ENCODE data around the gene ISG15.

Gene ISG15

GRCh38 chr1:1013105-1013921, at the start of gene ISG15:
TSS of gene ISG15 (plus strand) at chr1:1013497. CDS start at chr1:1013574, 77 bp downstream.
- peak; percentile 72 to 75 for DNase-seq (ENCODE audit: low read depth in 2 of 2)

- DNase-seq (ENCODE audit: low read depth in 2 of 2), result no peak
Observed at GRCh38 chr1:963746-964525, 49.4 kb upstream of the ISG15 start.

- no peak for DNase-seq (ENCODE audit: low read depth in 2 of 2)
Observed at GRCh38 chr1:964691-965525, 48.4 kb upstream of the ISG15 start.

GRCh38 chr1:965526-966134, 47.7 kb upstream of the ISG15 start:
- no peak for DNase-seq (ENCODE audit: low read depth in 2 of 2)

GRCh38 chr1:966135-966703, 47.1 kb upstream of the ISG15 start, which contains the start of gene PLEKHN1:
TSS of gene PLEKHN1 (plus strand) at chr1:966482. CDS start at chr1:966532, 50 bp downstream.
- no peak for DNase-seq (ENCODE audit: low read depth in 2 of 2)

GRCh38 chr1:966704-967300, 46.5 kb upstream of the ISG15 start:
- DNase-seq (ENCODE audit: low read depth in 2 of 2), result peak; percentile 64 to 86

- DNase-seq (ENCODE audit: low read depth in 2 of 2), result no peak
Observed at GRCh38 chr1:967466-968343, 45.6 kb upstream of the ISG15 start.

GRCh38 chr1:969260-969855, 43.9 kb upstream of the ISG15 start:
- DNase-seq (ENCODE audit: low read depth in 2 of 2), result no peak

- no peak for DNase-seq (ENCODE audit: low read depth in 2 of 2)
Observed at GRCh38 chr1:970242-970972, 42.9 kb upstream of the ISG15 start.

GRCh38 chr1:970973-971730, 42.1 kb upstream of the ISG15 start:
- no peak for DNase-seq (ENCODE audit: low read depth in 2 of 2)

GRCh38 chr1:971751-972506, 41.4 kb upstream of the ISG15 start:
- DNase-seq (ENCODE audit: low read depth in 2 of 2), result no peak

GRCh38 chr1:972726-973458, 40.4 kb upstream of the ISG15 start:
- no peak for DNase-seq (ENCODE audit: low read depth in 2 of 2)

- DNase-seq (ENCODE audit: low read depth in 2 of 2), result no peak
Observed at GRCh38 chr1:973459-974292, 39.6 kb upstream of the ISG15 start.

- no peak for DNase-seq (ENCODE audit: low read depth in 2 of 2)
Observed at GRCh38 chr1:974293-974640, 39.0 kb upstream of the ISG15 start.

GRCh38 chr1:974687-975328, 38.5 kb upstream of the ISG15 start:
- DNase-seq (ENCODE audit: low read depth in 2 of 2), result no peak

Measured in stimulated activated CD4-positive, alpha-beta T cell treated with anti-CD3 and anti-CD28 coated beads, Interleukin-12 subunit alpha, Interleukin-12 subunit beta, amount 100 ng/mL, for 24 hours (primary cell).